Gastroesophageal sphincter (tissue), 4 donors: ENCODE results near the gene FANCC. TPM values are rescaled to one million over a fixed set of nuclear protein-coding genes. Genes with fewer than 3 reads are reported as not detected.

Experiments used
- ATAC-seq: fragments of 150-250 bp; one replicate; pipeline ENCODE4 v1.9.1; 2016; ENCODE audit warnings: mild to moderate bottlenecking, moderate library complexity
- H3K27ac ChIP-seq, 4 donors: fragments of 200-600 bp; sonication (generic) in 3 of 4; 1 replicate in 3 of 4; 2 replicates in 1 of 4; pipeline ENCODE4 v1.5.1; 2016 to 2019
- H3K27me3 ChIP-seq: fragments of 200-600 bp; sonication (generic); one replicate; pipeline ENCODE4 v1.5.1; 2019
- H3K36me3 ChIP-seq, 2 donors: fragments of 200-600 bp; sonication (generic); one replicate each; pipeline ENCODE4 v1.5.1; 2019; ENCODE audit warnings: control low read depth in 1 of 2
- H3K4me1 ChIP-seq, 3 donors: fragments of 200-600 bp; sonication (generic); 1 replicate in 2 of 3; 2 replicates in 1 of 3; pipeline ENCODE4 v1.5.1; 2016 to 2019; ENCODE audit warnings: control low read depth in 2 of 3
- H3K4me3 ChIP-seq, 2 donors: fragments of 200-600 bp; sonication (generic); one replicate each; pipeline ENCODE4 v1.5.1; 2019; ENCODE audit warnings: mild to moderate bottlenecking in 1 of 2, moderate library complexity in 1 of 2
- H3K9me3 ChIP-seq, 3 donors: fragments of 200-600 bp; sonication (generic); one replicate each; pipeline ENCODE4 v1.5.1; 2017 to 2019; ENCODE audit warnings: control low read depth in 2 of 3
- CTCF ChIP-seq, 4 experiments: fragments of 200-600 bp in 2 of 4; fragments of 450-650 bp in 2 of 4; sonication (generic) in 1 of 4; IDR thresholded peaks; one replicate each; pipeline ENCODE4 v1.5.1; 2017 to 2019; ENCODE audit warnings: antibody characterized with exemption in 4 of 4, mild to moderate bottlenecking in 2 of 4, moderate library complexity in 2 of 4
- EP300 ChIP-seq: sonication (generic); formaldehyde crosslinking; IDR thresholded peaks from one replicate; pipeline ENCODE4 v1.6.1; 2017; ENCODE audit warnings: antibody characterized with exemption, mild to moderate bottlenecking
- POLR2A ChIP-seq, 2 donors: fragments of 450-650 bp; IDR thresholded peaks; one replicate each; pipeline ENCODE4 v1.6.1; 2017; ENCODE audit warnings: antibody characterized with exemption in 2 of 2, mild to moderate bottlenecking in 2 of 2, moderate library complexity in 1 of 2
- POLR2AphosphoS5 ChIP-seq: sonication (generic); formaldehyde crosslinking; IDR thresholded peaks from one replicate; pipeline ENCODE4 v1.6.1; 2017; ENCODE audit warnings: antibody characterized with exemption
- WGBS, 2 donors: methylation state at CpG; one replicate each; pipeline ENCODE4 v1.1.5; 2018; ENCODE audit warnings: low coverage in 1 of 2; 5-methylcytosine and 5-hydroxymethylcytosine counted together
- total RNA-seq, 4 donors: library from RNA; depleted of rRNA; stranded (reverse); fragments of >200 nt; gene quantifications; one replicate each; pipeline ENCODE4 v1.1.0, GENCODE V29; 2016

Gene FANCC
- total RNA-seq, 4 donors from 2014 or later = 4.9 to 9.4 (median 7.4) TPM

DNA sequence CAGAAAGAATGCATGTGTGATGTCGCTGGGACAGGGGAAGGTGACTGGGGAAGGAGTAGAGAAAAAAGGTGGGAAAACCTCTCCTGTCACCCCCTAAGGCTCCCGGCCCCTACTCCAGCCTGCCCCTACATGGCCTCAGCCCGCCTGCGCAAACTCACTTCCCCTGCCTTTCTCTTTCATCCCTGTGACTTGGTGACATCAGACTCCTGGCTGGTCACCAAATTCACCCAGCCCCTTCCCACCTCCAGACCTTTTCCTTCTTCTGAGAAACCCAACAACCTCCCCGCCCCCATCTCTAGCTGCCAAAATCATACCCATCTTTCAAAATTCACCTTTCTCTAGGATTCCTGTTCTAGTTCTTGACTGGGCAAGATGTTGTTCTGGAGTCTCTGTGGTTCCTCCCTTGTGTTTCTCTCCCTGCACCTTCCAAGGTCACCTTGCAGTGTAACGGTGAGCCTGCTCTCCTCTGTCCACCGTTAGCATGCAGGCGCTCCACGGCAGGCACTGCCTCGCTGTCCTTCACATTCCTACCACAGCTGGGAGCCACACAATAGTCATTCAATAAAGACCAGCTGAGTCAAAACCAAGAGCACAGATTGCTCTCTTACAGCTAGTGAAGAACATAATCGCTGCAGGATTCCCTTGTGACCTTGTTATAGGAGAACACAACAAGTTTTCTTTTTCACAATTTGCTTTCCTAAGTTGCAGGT, 134.5 kb downstream of the FANCC start:
- Histone ChIP-seq H3K27ac (no peak overlapping the region), H3K4me1 (peaks cover 0 to 27% (median 3%) of the 10 kb centered on the region in 3 donors), H3K36me3 (peaks cover 0 to 3% of the 10 kb centered on the region in 2 donors), H3K27me3 (no peaks in the 10 kb centered on the region), H3K9me3 (no peaks in the 10 kb centered on the region), H3K4me3 (no peak overlapping the region)
- TF ChIP-seq CTCF (IDR thresholded peaks at IDR 0.05) (peak in 1 of 4 experiments; percentile 25), POLR2A (IDR thresholded peaks at IDR 0.05) (no peak)
- 84 to 88% methylated on average over 7 to 11 of the region's 11 CpGs for WGBS, 2 donors
- no peak for ATAC-seq

DNA sequence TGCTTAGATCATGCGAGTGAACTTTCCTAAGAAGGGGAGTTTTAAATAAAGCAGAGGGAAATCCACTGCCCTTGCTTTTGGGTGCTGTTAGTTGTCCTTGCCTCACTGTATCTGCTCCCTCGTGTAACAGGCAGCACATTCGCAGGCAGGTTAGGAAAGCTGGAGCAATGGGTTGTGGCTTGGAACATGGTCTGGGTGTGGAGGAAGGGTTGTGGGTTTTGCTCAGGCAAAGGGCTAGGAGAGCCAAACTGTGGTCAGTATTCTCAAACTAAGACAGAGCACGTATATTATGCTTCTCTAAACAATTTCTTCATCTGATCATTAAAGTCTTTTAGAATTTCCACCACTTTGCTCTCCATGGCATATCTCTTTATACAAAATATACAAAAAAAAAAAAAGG, 135.7 kb downstream of the FANCC start:
- 83 to 92% methylated on average over 1 to 4 of the region's 4 CpGs for WGBS, 2 donors
- Histone ChIP-seq H3K4me1 (peaks cover 0 to 22% (median 0%) of the 10 kb centered on the region in 3 donors), H3K4me3 (no peak overlapping the region), H3K9me3 (no peaks in the 10 kb centered on the region), H3K27me3 (no peaks in the 10 kb centered on the region), H3K36me3 (peaks cover 0 to 3% of the 10 kb centered on the region in 2 donors), H3K27ac (no peak overlapping the region)
- no peak for TF ChIP-seq EP300
- TF ChIP-seq CTCF (IDR thresholded peaks at IDR 0.05) = no peak
- TF ChIP-seq POLR2A (IDR thresholded peaks at IDR 0.05) = no peak
- no peak for TF ChIP-seq POLR2AphosphoS5
- ATAC-seq = no peak

DNA sequence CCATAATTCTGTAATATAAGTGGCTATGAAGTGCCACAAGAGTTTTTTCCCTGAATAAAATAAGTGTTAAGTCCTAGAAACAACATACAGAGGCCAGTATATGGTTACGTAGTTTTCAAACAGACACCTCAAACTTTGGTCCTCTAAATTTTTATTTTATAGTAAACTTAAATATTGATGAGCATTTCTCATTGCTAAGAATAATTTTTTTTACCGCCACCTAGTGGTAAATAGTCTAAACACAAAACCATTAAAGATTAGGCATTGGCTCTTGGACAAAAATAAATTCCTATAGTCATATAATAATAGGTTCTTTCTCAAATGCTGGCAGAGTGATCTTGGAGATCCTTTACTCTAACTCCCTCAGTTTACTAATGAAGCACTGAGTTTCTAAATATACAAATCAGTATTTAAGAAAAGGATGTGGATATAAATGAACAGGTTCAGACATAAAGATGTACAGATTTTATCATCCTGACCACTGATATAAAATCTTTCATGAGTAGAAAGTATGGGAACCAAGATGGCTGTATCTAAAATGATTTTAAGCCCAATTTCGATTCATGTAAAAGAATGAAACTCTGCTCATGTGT, 136.2 kb downstream of the FANCC start:
- Histone ChIP-seq H3K36me3 (peaks cover 0 to 3% of the 10 kb centered on the region in 2 donors), H3K4me1 (peaks cover 0 to 22% (median 0%) of the 10 kb centered on the region in 3 donors), H3K27ac (no peak overlapping the region), H3K9me3 (no peaks in the 10 kb centered on the region), H3K27me3 (no peaks in the 10 kb centered on the region), H3K4me3 (no peak overlapping the region)
- WGBS, 2 donors = 72 to 82% methylated on average over 3 of the region's 3 CpGs
- peak in 3 of 4 experiments; percentile 38 to 42 (median 39) for TF ChIP-seq CTCF (IDR thresholded peaks at IDR 0.05)
- TF ChIP-seq POLR2A (IDR thresholded peaks at IDR 0.05) = no peak
- no peak for ATAC-seq

DNA sequence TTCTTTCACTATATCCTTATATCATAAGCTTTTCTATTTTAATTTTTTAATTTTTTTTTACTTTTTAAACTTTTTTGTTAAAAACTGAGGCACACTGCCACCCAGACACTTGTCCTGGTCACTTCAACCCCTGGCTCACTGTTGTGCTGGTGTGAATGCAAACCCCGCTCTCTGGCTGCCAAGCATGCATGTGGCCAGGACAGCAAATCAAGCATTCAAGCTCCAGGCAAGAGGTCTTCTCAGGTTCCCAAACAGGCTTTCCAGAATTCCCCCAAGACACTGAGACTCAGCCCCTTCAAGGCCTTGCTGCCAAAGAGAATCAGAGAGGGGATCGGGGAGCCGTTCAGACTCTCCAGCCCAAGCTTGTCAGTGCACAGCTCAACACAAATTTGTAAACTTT, 139.9 kb downstream of the FANCC start:
- 96% methylated on average over 3 of the region's 3 CpGs; no CpG with 5 or more reads in 1 of the 2 donors for WGBS, 2 donors
- Histone ChIP-seq H3K4me1 (peaks cover 0 to 17% (median 0%) of the 10 kb centered on the region in 3 donors), H3K27me3 (no peaks in the 10 kb centered on the region), H3K9me3 (no peaks in the 10 kb centered on the region), H3K4me3 (no peak overlapping the region), H3K36me3 (peaks cover 0 to 3% of the 10 kb centered on the region in 2 donors), H3K27ac (peak overlapping the region in 1 of 4 donors; percentile 71)
- TF ChIP-seq POLR2AphosphoS5 = no peak
- no peak for ATAC-seq

- no peaks in the 10 kb centered on the region for H3K36me3 ChIP-seq
- 9 to 38% methylated on average over 4 of the region's 4 CpGs for WGBS, 2 donors
- TF ChIP-seq POLR2A (IDR thresholded peaks at IDR 0.05) = no peak
- ATAC-seq = no peak
- H3K27me3 ChIP-seq = no peaks in the 10 kb centered on the region
- H3K27ac ChIP-seq = peak overlapping the region in 3 of 4 donors; percentile 65 to 71 (median 70)
- H3K4me1 ChIP-seq = peaks cover 0 to 22% (median 0%) of the 10 kb centered on the region in 3 donors
- no peaks in the 10 kb centered on the region for H3K9me3 ChIP-seq
- H3K4me3 ChIP-seq = no peak overlapping the region
Measured at GRCh38 chr9:95176755-95177319, 140.7 kb downstream of the FANCC start.

- Histone ChIP-seq H3K27me3 (no peaks in the 10 kb centered on the region), H3K4me1 (peaks cover 0 to 35% (median 0%) of the 10 kb centered on the region in 3 donors), H3K9me3 (no peaks in the 10 kb centered on the region), H3K36me3 (no peaks in the 10 kb centered on the region), H3K27ac (peak overlapping the region in 3 of 4 donors; percentile 65 to 71 (median 70)), H3K4me3 (no peak overlapping the region)
- ATAC-seq = no peak
- TF ChIP-seq EP300 = no peak
- no peak for TF ChIP-seq POLR2A (IDR thresholded peaks at IDR 0.05)
- TF ChIP-seq POLR2AphosphoS5 = no peak
- no peak for TF ChIP-seq CTCF (IDR thresholded peaks at IDR 0.05)
- 88 to 92% methylated on average over 2 to 5 of the region's 8 CpGs for WGBS, 2 donors
Measured at GRCh38 chr9:95175523-95175922, 142.0 kb downstream of the FANCC start.
